OCI-LY1 (cell line): ENCODE measurements around the gene TMEM207.

Source experiments
- H2AFZ ChIP-seq: fragments of 200-600 bp; sonication (generic), shearing (Covaris generic); 2 replicates; pipeline ENCODE4 v1.6.0; 2014; ENCODE audit warnings: antibody characterized with exemption, mild to moderate bottlenecking, low read length
- H3F3A ChIP-seq: fragments of 200-600 bp; sonication (generic), shearing (Covaris generic); 2 replicates; pipeline ENCODE4 v1.6.0; 2014; ENCODE audit warnings: mild to moderate bottlenecking, antibody characterized with exemption, low read length, moderate library complexity; ENCODE audit not compliant: insufficient read depth
- H3K27ac ChIP-seq: fragments of 200-600 bp; sonication (generic); 2 replicates; pipeline ENCODE4 v1.5.1; 2014; ENCODE audit warnings: low read length, mixed run types, mild to moderate bottlenecking, low read depth; ENCODE audit not compliant: poor library complexity, severe bottlenecking
- H3K27me3 ChIP-seq: fragments of 200-600 bp; sonication (generic); 2 replicates; pipeline ENCODE4 v1.6.0; 2014; ENCODE audit warnings: antibody characterized with exemption, mild to moderate bottlenecking, low read length, moderate library complexity; ENCODE audit not compliant: insufficient read depth
- H3K36me3 ChIP-seq: fragments of 200-600 bp; sonication (generic); 2 replicates; pipeline ENCODE4 v1.6.1; 2014; ENCODE audit warnings: mild to moderate bottlenecking, antibody characterized with exemption, low read length, moderate library complexity, mixed read lengths; ENCODE audit not compliant: insufficient read depth
- H3K4me1 ChIP-seq: fragments of 200-600 bp; sonication (generic); 2 replicates; pipeline ENCODE4 v1.5.1; 2014; ENCODE audit warnings: mild to moderate bottlenecking, low read length, moderate library complexity; ENCODE audit not compliant: insufficient read depth, severe bottlenecking
- H3K4me2 ChIP-seq: fragments of 200-600 bp; sonication (generic), shearing (Covaris generic); 2 replicates; pipeline ENCODE4 v1.6.1; 2014; ENCODE audit warnings: low read length
- H3K4me3 ChIP-seq: fragments of 200-600 bp; sonication (generic); 2 replicates; pipeline ENCODE4 v1.5.1; 2014; ENCODE audit warnings: low read length, low read depth, mild to moderate bottlenecking, mixed read lengths; ENCODE audit not compliant: poor library complexity, severe bottlenecking
- H3K79me2 ChIP-seq: fragments of 200-600 bp; shearing (Covaris generic); 2 replicates; pipeline ENCODE4 v1.6.1; 2016; ENCODE audit warnings: mixed run types, low read length, mixed read lengths; ENCODE audit not compliant: insufficient read depth
- H3K9ac ChIP-seq: fragments of 200-600 bp; sonication (generic), shearing (Covaris generic); 2 replicates; pipeline ENCODE4 v1.6.1; 2014; ENCODE audit warnings: mild to moderate bottlenecking, low read length, mixed read lengths
- H3K9me2 ChIP-seq: fragments of 200-600 bp; sonication (generic), shearing (Covaris generic); 2 replicates; pipeline ENCODE4 v1.6.1; 2014; ENCODE audit warnings: low read depth, mild to moderate bottlenecking, low read length, mixed read lengths
- H3K9me3 ChIP-seq: fragments of 200-600 bp; shearing (Covaris generic); 2 replicates; pipeline ENCODE4 v1.6.1; 2014; ENCODE audit warnings: low read length, mixed read lengths
- H4K20me1 ChIP-seq: fragments of 200-600 bp; sonication (generic), shearing (Covaris generic); 2 replicates; pipeline ENCODE4 v1.6.0; 2016; ENCODE audit warnings: mild to moderate bottlenecking, low read length; ENCODE audit not compliant: insufficient read depth
- EZH2 ChIP-seq: fragments of 200-600 bp; sonication (generic), shearing (Covaris generic); IDR thresholded peaks from 2 replicates; pipeline ENCODE4 v1.8.0; 2017; ENCODE audit warnings: borderline replicate concordance, mixed run types, mild to moderate bottlenecking, antibody characterized with exemption, low read length, moderate library complexity, mixed read lengths
- TF ChIP-seq, protein P1 (sequence below): fragments of 200-600 bp; sonication (generic), shearing (Covaris generic); IDR thresholded peaks from 2 replicates; pipeline ENCODE4 v1.5.1; 2017; ENCODE audit warnings: mild to moderate bottlenecking, antibody characterized with exemption, low read length, moderate library complexity, mixed read lengths

The TMEM207 gene

DNA sequence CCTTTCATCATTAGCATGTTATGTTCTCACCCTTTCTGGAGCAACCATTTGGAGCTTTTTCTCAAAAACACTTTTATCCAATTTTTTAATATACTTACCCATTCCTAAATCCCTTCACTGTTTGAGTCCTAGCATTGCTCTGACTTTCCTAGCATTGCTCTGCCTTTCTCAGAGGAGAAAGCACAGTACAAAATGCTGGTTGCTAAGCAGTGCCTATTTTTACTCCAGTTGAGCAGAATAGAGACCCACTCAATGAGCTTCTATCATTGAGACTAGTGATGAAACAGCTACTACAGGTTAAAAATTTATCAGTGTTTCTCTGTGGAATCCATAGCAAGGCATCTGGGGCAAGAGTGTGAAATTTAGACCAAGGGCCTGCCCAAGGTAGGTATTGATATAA, 42.4 kb upstream of the TMEM207 start:
- TF ChIP-seq EZH2 = no peak
- TF ChIP-seq, protein P1, sequence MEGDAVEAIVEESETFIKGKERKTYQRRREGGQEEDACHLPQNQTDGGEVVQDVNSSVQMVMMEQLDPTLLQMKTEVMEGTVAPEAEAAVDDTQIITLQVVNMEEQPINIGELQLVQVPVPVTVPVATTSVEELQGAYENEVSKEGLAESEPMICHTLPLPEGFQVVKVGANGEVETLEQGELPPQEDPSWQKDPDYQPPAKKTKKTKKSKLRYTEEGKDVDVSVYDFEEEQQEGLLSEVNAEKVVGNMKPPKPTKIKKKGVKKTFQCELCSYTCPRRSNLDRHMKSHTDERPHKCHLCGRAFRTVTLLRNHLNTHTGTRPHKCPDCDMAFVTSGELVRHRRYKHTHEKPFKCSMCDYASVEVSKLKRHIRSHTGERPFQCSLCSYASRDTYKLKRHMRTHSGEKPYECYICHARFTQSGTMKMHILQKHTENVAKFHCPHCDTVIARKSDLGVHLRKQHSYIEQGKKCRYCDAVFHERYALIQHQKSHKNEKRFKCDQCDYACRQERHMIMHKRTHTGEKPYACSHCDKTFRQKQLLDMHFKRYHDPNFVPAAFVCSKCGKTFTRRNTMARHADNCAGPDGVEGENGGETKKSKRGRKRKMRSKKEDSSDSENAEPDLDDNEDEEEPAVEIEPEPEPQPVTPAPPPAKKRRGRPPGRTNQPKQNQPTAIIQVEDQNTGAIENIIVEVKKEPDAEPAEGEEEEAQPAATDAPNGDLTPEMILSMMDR = no peak
- H3K4me2 ChIP-seq = no peak overlapping the region
- H3K4me3 ChIP-seq = no peak overlapping the region
- no peaks in the 10 kb centered on the region for H4K20me1 ChIP-seq
- H2AFZ ChIP-seq = no peak overlapping the region
- H3K9me3 ChIP-seq = no peaks in the 10 kb centered on the region
- no peaks in the 10 kb centered on the region for H3F3A ChIP-seq
- H3K79me2 ChIP-seq = no peaks in the 10 kb centered on the region
- H3K9me2 ChIP-seq = no peaks in the 10 kb centered on the region; the same call in 1 of the 2 replicates
- no peaks in the 10 kb centered on the region for H3K36me3 ChIP-seq
- H3K27me3 ChIP-seq = no peaks in the 10 kb centered on the region
- no peak overlapping the region for H3K9ac ChIP-seq
- no peak overlapping the region for H3K27ac ChIP-seq
- no peaks in the 10 kb centered on the region for H3K4me1 ChIP-seq

DNA sequence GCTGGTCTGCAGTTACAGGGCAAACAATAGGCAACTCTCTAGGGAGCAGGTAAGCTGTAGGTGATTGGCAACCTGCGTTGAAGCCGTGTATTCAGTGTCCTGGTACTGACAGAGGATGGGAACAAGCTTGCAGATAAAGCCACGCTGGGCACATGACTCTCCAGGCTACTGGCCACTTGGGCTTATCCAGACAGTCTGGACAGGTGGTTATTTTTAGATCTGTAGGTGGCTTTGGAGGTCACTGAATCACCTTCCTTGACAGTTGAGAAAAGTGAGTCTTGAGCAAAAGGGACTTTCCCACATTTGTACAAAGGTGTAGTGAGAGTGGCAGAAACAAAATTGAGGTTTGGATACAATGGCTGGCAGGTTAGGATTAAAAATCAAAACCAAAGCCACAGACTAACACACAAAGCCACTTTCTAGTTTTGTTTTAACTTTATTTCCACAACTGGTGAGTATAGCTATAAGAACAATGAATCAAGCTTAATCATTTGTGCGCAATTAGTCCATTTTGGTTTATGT, 41.9 kb upstream of the TMEM207 start:
- no peak overlapping the region for H2AFZ ChIP-seq

DNA sequence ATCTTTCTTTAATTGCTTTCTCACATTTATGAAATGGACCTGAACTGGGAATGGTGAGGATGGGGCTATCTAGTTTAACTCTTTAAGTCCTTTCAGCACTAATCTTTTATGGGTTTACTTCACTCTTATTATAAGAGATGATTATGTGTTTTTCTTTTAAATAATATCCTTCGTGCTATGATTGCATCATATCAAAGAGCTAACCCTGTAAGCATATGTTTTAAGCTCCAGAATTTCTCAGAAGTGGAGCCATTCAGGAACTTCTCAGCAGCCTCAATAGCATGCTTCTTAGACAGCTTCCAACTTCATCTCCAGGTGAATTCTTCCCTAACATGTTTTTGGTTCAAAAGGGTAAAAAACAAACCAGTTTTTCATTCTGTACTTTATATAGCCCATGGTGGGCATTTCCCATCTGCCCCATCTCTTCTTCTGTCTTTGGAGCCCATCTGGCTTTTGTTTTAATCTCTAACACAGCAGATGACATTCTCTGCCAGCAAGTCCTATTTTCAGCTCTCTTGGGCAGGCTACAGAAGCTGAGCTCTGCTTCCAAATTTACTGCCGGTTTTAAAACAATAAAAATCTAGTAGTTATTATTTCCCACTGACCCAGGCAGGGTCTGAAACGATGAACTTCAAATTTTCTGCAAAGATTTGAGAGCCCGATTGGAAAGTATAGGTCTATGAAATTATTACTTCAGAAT, 37.4 kb upstream of the TMEM207 start:
- Histone ChIP-seq H3K4me1 (no peaks in the 10 kb centered on the region), H3K36me3 (no peaks in the 10 kb centered on the region), H4K20me1 (no peaks in the 10 kb centered on the region), H3K9me3 (no peaks in the 10 kb centered on the region), H3K27ac (no peak overlapping the region), H3F3A (no peaks in the 10 kb centered on the region), H3K9ac (no peak overlapping the region), H3K79me2 (no peaks in the 10 kb centered on the region), H3K4me3 (no peak overlapping the region), H3K4me2 (no peak overlapping the region), H3K27me3 (no peaks in the 10 kb centered on the region), H2AFZ (no peak overlapping the region), H3K9me2 (no peaks in the 10 kb centered on the region; the same call in 1 of the 2 replicates)
- TF ChIP-seq, protein P1 = no peak
- no peak for TF ChIP-seq EZH2

More for the DNA sequence above, 41.9 kb upstream of the TMEM207 start:
- Histone ChIP-seq H3K4me3 (no peak overlapping the region), H3K4me1 (no peaks in the 10 kb centered on the region), H3K9me2 (no peaks in the 10 kb centered on the region; the same call in 1 of the 2 replicates), H3F3A (no peaks in the 10 kb centered on the region), H3K9ac (no peak overlapping the region), H4K20me1 (no peaks in the 10 kb centered on the region), H3K79me2 (no peaks in the 10 kb centered on the region), H3K9me3 (no peaks in the 10 kb centered on the region), H3K4me2 (no peak overlapping the region), H3K27me3 (no peaks in the 10 kb centered on the region), H3K27ac (no peak overlapping the region), H3K36me3 (no peaks in the 10 kb centered on the region)
- no peak for TF ChIP-seq EZH2
- TF ChIP-seq, protein P1 = no peak
